HG03565 (cell line): ENCODE data around the gene SLC2A4.

Source experiments
- ATAC-seq: cut with Tn5 transposase; IDR thresholded peaks from one replicate; pipeline ENCODE4 v1.9.1; 2021; ENCODE audit warnings: mild to moderate bottlenecking, moderate library complexity; ENCODE audit not compliant: unreplicated experiment

SLC2A4 gene

DNA sequence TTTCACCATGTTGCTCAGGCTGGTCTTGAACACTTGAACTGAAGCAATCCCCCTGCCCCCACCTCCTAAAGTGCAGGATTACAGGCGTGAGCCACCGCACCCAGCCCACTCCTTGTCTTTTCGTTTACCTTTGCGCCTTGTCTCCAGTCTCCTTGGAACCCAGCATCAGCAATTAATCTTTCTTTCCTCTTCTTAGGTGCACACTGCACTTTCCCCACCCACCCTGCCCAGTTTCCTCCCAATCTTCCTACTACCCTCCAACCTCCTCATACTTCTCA lies 17.8 kb upstream of the SLC2A4 start:
- no peak for ATAC-seq

DNA sequence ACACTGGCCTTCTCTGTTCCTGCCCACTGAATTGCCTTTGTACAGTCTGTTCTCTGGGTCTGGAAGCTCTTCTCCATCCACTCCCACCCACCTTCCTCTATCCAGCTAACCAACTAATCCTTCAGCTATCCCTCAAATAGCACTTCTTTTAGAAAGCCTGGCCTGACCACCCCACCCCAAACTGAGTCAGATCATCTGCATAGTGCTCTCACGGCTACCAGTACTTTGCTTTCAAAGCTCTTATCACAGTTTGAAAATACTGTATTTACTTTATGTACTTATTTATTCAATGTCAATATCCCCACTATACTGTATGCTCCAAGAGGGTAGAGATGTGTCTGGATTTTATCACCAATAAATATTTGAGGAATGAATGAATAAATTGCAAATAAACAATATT lies 14.7 kb upstream of the SLC2A4 start:
- ATAC-seq = no peak

DNA sequence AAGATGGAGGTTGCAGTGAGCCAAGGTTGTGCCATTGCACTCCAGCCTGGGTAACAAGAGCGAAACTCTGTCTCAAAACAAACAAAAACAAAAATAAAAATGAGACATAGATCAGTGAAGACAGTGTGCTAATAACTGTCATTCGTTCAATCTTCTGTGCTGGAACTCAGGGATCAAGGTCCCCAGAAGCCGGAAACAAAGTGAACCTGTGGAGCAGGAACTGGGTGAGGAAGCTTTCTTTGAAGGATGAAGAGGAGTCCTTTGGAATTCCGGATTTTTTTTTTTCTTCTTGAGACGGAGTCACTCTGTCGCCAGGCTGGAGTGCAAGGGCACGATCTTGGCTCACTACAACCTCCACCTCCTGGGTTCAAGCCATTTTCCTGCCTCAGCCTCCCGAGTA lies 2.1 kb upstream of the SLC2A4 start:
- no peak for ATAC-seq

DNA sequence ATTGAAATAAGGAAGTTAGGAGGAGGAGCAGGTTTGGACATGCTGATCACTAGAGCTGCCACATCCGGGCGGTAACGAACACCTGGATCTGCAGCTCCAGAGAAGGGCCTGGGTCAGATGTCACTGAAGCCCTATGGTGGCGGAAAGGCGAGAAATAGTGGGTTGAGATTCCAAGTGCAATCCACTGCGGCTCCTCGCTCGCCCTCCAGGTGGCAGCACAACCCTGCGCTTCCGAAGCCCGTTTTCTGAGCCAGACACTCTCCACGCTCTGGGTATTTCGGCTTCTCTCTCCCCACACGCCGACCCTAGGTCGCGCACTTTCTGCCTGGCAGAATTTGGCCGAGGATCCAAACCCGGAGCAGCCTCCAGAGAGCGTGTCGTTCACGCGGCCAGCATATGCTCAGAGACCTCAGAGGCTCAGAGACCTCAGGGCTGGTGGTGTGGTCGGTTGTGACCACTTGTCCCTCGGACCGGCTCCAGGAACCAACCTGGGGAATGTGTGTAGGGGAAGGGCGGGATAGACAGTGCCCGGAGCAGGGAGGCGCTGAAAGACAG lies 922 bp upstream of the SLC2A4 start:
- ATAC-seq = peak; percentile 40

DNA sequence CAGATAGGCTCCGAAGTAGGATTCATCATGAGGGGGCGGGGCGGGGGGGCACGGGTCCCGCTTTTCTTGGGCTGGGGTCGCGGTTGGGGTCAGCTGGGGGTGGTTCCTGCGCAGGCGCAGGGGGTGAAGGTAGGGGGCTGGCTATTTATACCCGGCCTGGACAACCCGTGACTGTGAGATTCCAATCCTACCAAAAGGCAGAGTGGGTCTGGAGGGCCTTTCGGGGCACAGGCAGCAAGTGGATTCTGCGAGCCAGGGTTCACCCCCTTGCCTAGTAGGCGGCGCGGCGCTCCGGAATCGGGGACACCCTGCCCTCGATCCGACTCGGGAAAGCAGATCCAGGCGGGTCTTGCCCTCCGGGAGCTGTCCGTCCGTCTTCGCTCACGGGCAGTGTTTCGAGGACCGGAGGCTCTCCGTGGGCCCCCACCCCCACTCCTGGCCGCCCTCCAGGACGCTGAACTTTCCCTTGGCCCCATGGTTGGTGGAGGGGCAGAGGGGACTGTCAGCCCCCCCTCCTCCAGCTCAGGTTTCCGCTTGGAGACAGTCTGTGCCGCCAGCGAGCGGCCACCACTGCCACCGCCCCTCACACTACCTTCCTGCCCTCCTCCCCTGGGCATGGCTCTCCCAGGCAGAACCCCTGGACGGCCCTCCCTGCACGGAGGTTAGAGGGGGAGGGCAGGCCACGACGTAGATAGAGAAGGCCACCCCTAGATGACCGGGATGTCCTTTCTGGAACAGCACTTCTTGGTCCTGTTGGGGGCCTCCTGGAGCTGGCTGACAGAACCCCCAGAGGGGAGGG lies 634 bp downstream of the SLC2A4 start:
- ATAC-seq = no peak

DNA sequence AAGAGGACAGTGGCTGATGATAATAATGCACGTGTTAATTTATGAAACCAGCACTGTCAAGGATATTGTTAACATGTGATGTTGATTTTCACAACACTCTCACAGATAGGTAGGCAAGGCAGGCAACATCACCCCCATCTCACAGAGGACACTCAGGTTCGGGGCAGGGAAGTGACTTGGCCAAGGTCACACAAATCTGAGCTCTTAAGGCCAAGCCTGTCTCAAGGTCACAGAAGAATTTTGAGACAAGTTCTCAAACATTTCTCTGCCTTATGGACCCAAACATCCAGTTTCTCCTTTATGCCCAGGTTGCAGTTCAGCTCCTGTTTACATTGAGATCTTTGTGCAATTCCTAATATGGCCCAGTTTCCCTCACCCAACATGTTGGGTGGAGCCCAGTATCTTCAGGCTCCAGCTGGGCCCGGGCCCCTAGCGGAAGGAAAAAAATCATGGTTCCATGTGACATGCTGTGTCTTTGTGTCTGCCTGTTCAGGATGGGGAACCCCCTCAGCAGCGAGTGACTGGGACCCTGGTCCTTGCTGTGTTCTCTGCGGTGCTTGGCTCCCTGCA lies 1.3 kb downstream of the SLC2A4 start:
- no peak for ATAC-seq

DNA sequence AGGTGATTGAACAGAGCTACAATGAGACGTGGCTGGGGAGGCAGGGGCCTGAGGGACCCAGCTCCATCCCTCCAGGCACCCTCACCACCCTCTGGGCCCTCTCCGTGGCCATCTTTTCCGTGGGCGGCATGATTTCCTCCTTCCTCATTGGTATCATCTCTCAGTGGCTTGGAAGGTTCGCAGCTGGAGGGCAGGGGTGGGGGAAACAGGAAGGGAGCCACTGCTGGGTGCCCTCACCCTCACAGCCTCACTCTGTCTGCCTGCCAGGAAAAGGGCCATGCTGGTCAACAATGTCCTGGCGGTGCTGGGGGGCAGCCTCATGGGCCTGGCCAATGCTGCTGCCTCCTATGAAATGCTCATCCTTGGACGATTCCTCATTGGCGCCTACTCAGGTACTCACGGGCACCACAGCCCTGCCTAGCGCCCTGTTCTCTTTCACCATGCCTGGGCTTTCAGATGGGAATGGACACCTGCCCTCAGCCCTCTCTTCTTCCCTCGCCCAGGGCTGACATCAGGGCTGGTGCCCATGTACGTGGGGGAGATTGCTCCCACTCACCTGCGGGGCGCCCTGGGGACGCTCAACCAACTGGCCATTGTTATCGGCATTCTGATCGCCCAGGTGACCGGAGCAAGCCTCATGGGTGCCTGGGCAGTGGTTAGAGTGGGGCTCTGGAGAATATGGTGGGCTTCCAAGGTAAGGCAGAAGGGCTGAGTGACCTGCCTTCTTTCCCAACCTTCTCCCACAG lies 2.1 kb downstream of the SLC2A4 start:
- no peak for ATAC-seq

DNA sequence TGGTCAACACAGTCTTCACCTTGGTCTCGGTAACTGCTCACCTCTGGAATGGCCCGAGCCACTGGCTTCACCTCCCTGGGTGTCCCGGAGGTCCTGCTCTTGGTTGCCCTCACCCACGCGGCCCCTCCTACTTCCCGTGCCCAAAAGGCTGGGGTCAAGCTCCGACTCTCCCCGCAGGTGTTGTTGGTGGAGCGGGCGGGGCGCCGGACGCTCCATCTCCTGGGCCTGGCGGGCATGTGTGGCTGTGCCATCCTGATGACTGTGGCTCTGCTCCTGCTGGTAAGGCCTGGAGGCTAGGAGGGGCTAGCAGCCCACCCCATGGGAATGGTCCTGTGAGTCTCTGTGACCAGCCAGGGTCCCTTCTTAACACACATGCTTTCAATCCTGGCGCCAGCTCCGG lies 3.4 kb downstream of the SLC2A4 start:
- no peak for ATAC-seq

DNA sequence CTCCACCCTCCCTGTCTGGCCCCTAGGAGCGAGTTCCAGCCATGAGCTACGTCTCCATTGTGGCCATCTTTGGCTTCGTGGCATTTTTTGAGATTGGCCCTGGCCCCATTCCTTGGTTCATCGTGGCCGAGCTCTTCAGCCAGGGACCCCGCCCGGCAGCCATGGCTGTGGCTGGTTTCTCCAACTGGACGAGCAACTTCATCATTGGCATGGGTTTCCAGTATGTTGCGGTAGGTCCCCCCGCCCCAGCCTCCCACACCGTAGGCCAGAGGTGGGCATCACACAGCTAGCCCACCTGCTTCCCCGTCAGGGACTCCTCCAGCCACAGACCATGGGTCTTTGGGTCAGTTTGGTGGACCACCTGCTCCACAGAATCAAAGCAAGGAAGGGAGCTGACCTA lies 4.2 kb downstream of the SLC2A4 start:
- ATAC-seq = no peak

DNA sequence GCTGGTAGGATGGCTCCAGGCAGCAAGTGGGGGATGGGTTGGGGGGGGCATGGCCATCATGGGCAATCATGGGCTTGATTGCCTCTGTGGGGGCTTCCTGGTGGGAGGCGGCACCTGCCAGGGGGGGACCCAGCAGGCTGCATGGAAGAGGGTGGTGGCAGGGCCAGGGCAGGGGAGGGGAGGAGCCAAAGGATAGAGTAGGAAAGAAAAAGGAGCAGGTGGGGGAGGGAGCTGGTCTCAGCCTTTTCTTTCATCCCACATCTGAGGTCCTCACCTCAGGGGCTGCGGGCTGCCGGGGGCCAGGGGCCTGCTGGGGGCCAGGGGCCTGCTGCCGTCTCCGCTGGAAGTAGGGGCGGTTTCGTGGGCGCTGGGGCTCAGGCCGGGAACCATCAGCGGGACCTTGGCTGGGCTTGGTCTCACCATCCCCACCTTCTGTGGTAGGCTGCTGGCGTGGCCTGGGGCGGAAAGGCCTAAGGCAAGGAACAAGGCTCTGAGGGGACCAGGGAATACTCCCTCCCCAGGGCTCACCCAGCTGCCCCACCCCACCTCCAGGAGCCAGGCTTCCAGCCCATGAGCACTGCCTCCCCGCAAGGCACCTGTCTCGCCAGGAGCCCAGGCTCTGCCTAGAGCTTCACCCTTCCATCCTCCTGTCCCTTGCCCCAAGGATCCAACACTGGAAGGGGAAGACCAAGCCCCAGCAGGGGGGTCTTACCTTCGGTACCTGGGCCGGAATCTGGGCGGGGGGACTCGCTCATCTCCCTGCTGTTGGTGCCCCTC lies 7.9 kb downstream of the SLC2A4 start:
- ATAC-seq = no peak

DNA sequence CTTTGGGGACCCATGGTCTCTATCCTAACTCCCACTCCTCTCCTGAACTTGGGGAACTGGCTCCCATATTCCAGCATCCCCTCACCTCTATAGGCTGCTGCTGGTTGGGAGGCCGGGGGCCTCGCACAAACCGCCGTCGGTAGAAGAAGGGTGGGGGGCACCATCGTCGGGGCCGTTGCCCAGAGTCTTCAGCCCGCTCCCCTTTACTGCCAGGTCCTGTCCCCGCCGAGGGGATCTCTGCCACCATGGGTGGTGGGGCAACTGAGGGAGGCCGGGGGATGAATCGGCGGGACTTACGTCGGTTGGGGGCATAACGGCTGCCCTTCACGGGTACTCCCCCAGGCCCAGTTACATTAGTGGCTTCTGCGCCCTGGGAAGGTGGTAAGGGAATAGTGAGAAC lies 8.6 kb downstream of the SLC2A4 start:
- ATAC-seq = no peak

DNA sequence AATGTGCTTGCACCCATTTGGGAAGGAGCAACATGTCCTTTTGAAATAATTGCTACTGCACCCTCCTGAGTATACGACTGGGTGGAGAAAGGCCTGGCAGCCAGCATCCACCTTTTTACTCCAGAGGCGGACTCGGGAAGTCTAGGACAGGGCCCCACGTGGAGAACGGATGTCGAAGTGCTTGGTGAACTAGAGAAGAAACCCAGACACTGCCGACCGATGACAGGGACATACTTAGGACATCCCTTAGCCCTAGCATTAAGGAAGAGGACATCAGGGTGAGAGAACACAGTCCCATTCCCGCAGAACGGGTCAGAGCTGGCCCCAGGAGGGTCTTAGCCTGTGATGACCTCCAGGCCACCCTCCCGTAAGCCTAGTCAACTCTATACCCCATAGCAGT lies 9.2 kb downstream of the SLC2A4 start:
- no peak for ATAC-seq

DNA sequence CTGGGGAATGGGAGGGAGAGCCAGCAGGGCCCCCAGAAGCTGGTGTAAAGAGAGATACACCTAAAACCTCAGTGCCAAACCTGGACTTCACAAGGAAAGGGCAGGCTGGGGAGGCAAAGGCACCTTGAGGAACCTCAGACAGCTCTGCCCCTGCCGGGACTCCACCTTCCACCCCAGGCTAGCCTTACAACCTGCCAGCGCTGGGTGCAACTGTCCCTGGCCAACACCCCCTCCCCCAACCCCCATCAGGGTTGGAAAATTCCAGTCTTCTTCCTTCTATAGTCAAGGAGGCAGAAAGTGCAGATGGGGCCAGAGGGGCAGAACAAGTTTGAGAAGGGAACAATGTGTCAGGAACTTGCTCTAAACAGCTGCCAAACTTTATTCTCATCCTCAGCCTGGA lies 10.7 kb downstream of the SLC2A4 start:
- no peak for ATAC-seq

DNA sequence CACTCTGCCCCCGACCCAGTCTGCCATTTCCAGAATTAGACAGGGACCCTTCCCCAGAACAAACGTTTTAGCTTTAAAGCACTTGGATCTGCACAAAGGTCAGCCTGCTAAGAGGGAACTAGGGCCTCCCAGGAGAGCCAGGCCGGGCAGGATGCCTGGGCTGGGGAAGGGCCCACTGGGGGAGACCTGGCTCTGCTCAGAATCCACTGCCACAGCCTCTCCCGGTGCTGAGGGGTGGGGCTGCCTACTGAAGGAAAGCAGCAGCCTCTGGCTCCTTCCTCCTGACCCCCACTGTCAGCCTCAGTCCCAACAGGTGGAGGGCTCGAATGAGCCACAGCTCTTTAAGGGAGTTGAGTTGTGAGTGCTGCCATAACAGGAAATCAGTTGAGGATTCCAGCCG lies 11.2 kb downstream of the SLC2A4 start:
- ATAC-seq = no peak

DNA sequence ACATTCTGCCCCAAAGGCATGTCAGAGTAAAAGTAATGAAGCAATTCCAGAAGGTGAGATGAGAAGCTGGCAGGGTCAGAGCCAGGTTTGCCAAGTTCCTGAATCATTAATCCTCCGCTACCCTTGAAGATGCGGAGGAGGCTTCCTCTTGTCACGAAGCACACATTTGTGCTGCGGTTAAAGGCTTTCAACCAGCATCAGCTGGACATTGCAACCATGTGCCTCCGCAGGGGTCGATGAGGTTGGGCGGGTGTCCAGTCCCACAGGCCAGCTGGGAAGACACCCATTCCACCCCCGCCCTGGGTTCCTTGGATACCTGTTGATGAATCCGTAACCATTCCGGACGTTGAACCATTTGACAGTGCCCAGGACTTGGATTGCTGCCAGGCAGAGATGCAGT lies 11.6 kb downstream of the SLC2A4 start:
- ATAC-seq = no peak

DNA sequence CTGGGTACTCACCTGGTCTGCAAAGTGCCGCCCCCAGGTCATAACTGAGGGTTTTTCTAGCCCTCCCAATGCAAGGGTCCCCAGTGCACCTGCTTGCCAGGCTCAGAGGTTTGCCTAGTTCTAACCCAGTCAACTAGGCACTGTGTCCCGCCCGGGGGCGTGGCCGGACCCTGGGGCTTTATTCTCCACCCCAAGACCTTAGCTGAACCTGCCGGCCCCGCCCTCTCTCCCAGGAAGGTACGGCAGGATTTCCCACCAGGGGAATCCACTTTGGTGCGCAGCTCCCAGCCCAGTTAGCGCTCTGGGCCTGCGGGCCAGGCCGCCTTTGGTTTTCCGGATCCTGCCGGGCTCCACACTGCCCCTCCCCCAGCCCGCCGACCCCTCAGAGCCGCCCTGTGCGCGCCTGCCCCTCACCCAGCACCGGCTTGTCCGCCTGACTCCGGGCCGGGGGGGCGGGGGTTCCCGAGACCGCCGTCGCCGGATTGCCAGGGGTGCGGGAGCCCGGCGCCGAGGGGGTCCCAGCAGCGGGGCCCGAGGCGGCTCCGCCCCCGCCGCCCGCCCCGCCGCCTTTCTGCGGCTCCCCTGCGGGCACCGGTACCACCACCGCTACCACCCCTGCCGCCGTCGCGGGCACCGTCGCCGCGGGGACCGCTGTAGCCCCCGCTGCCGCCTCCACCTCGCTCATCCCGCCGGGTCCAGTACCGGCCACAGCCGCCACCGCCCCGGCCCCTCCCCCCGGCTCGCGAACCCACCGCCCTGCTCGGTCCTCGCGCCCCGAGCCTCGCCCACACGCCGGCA lies 12.5 kb downstream of the SLC2A4 start:
- ATAC-seq = no peak

DNA sequence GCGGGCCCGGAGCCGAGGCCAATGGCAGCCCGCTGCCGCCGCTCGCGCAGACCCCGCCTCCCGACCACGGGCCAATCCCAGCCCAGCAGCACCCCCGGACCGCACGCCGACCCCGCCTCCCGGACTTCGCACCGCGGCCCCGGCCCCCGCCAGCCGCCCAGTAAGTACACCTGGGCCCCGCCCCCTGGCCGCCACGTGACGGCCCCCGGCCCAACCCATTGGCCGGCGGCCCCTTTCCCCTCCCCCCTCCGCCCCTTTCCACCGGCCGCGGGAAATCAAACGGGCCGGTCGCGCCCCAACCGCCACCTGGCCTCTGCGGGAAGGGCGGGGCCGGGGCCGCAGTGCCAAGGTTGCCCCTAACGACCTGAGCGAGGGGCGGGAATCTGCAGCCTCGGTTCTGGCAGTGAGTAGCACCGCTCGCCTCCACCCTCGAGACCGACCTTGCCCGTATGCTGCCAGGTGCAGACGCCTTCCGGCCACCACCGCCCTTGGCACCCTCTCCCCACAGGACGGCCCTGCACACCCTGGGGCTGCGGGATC lies 13.2 kb downstream of the SLC2A4 start, which contains the start of gene YBX2:
YBX2 (minus strand) TSS at position 26 of the 540 bp plus-strand sequence. CDS start 139 bp downstream, outside the sequence.
- ATAC-seq = no peak

DNA sequence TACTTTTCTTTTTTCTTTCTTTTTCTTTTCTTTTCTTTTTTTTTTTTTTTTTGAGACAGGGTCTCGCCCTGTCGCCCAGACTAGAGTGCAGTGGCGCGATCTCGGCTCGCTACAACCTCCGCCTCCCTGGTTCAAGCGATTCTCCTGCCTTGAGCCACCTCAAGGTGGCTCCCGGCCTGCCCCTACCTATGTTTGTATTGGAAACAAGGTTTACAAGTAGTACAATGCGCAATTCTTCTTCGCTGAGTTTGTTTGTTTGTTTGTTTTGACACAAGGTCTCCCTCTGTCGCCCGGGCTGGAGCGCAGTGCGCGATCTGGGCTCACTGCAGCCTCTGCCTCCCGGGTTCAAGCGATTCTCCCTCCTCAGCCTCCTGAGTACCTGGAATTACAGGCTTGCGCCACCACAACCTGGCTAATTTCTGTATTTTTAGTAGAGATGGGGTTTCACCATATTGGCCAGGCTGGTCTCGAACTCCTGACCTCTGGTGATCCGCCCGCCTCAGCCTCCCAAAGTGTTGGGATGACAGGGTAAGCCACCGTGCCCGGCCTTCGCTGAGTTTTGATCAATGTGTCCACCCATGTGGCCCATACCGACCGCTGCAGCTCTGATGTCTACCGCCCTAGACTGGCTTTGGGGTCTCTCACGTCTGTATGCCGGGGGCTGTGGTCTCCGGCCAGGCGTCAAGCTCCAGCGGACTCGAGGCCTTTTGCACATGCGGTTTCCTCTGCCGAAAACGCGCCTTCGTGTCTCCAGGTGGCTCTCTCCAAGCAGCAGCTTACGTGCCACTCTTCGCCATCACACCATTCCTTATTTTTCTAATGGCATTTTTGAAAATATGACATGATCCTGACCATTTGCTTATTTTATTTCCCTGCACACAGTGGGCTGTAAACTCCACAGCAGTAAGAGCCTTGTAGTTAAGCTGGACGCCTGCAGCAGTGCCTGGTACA lies 14.0 kb downstream of the SLC2A4 start:
- ATAC-seq = no peak
